Measurements from ENCODE around the gene DDR1. TPM values are rescaled to one million over a fixed set of nuclear protein-coding genes. Genes with fewer than 3 reads are reported as not detected.
A peak's percentile ranks its signal among the peaks of the same experiment; 100 is the strongest.

The DDR1 gene
- total RNA-seq, 4 donors from 2014 or later, result 149 to 322 (median 230) TPM

DNA sequence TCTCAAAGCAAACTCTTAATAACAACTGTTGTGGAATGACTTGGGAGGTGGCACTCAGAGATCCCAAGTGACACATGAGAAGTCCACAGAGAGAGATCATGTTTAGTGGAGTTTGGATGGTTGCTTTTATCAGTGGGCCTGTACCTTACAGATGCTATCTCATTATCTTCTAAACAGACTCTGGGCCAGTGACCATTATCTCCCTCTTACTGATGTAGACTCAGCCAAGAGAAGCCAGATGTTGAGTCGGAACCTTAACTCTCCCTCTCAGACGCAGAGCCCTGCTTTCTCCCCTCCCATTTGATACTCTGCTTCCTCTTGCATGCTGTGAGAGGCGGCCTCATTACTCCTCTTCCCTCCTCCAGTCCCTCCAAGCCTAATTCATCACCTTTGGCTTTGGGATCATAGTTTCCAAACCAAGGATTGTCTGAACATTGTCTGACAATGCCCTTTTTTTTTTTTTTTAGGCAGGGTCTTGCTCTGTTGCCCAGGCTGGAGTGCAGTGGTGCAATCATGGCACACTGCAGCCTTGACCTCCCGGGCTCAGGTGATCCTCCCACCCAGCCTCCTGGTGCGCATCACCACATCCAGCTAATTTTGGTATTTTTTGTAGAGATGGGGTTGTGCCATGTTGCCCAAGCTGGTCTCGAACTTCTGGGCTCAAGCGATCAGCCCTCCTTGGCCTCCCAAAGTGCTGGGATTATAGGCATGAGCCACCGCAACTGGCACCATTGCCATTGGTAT is 4.5 kb upstream of the DDR1 start:
- intact Hi-C loops (cut with DNase I; ENCODE audit: low total_unique reads) (loop anchor here (5.0 to 10.0 kb wide), 2 partner anchors 138 to 205 kb away; partner anchors contain the start of genes DHX16, FLOT1 and IER3), in situ Hi-C loops (cut with MboI; ENCODE audit: low pct_ligation_motif_present in 1 of 4, low pct_unique_long_range_greater_than_20kb in 1 of 4, low sequenced_read_pairs in 3 of 4) (loop anchor here in 3 of 4 donors (5.0 to 25.0 kb wide), 4 partner anchors 53 to 155 kb away; partner anchors contain the start of genes FLOT1 (in 2 of the 3), IER3 (in 2 of the 3) and TUBB (in 1 of the 3))
- no peaks in the 10 kb centered on the region for H3K9me3 ChIP-seq
- H3K27me3 ChIP-seq, result no peaks in the 10 kb centered on the region
- TF ChIP-seq POLR2A (IDR thresholded peaks at IDR 0.05) (no peak), EP300 (IDR thresholded peaks at IDR 0.05; ENCODE audit: low read depth) (no peak), POLR2AphosphoS5 (IDR thresholded peaks at IDR 0.05) (no peak)
- TF ChIP-seq, protein P1, sequence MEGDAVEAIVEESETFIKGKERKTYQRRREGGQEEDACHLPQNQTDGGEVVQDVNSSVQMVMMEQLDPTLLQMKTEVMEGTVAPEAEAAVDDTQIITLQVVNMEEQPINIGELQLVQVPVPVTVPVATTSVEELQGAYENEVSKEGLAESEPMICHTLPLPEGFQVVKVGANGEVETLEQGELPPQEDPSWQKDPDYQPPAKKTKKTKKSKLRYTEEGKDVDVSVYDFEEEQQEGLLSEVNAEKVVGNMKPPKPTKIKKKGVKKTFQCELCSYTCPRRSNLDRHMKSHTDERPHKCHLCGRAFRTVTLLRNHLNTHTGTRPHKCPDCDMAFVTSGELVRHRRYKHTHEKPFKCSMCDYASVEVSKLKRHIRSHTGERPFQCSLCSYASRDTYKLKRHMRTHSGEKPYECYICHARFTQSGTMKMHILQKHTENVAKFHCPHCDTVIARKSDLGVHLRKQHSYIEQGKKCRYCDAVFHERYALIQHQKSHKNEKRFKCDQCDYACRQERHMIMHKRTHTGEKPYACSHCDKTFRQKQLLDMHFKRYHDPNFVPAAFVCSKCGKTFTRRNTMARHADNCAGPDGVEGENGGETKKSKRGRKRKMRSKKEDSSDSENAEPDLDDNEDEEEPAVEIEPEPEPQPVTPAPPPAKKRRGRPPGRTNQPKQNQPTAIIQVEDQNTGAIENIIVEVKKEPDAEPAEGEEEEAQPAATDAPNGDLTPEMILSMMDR (IDR thresholded peaks at IDR 0.05), result no peak
- DNase-seq, result no peak
- H3K36me3 ChIP-seq, result no peaks in the 10 kb centered on the region
- no peak overlapping the region for H3K27ac ChIP-seq
- H3K4me1 ChIP-seq, result peaks cover 17 to 48% (median 24%) of the 10 kb centered on the region in 4 donors
- no peak overlapping the region for H3K4me3 ChIP-seq
- WGBS, 2 donors (ENCODE audit: low coverage in 1 of 2), result 90 to 94% methylated on average over 3 to 8 of the region's 8 CpGs

DNA sequence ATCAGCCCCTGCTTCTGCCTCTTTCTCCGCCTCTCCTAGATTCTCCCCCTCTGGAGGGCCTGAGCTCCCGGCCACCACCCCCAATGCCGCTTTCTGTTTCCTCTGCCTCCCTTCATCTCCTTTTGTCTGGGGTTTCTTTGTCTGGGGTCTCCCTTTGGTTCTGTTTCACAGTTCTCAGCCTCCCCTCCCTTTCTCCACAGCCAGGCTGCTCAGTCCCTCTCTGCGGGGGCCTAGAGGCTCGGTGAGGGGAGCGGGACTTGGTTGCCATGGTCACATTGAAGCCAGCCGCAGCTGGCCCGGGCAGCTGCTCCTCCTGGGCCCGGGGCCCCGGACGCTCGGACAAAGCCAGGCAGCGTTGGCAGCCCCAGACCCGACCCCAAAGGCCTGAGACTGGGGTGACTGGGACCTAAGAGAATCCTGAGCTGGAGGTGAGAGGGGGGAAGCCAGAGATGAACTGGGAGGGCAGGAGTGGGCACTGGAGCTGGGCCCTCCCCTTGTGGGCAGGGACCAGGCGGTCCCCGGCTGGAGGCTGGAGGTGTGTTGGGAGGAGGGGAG is 3.5 kb upstream of the DDR1 start:
- intact Hi-C loops (cut with DNase I; ENCODE audit: low total_unique reads), result loop anchor here (10.0 kb wide), 1 partner anchor 206 kb away; the partner anchor contains the start of gene DHX16
- Histone ChIP-seq H3K4me3 (no peak overlapping the region), H3K4me1 (peaks cover 24 to 52% (median 34%) of the 10 kb centered on the region in 4 donors), H3K27me3 (no peaks in the 10 kb centered on the region), H3K36me3 (no peaks in the 10 kb centered on the region), H3K27ac (no peak overlapping the region), H3K9me3 (no peaks in the 10 kb centered on the region)
- 83% methylated on average over 16 of the region's 16 CpGs; no CpG with 5 or more reads in 1 of the 2 donors for WGBS, 2 donors (ENCODE audit: low coverage in 1 of 2)
- DNase-seq, result no peak
- TF ChIP-seq, protein P1 (IDR thresholded peaks at IDR 0.05), result no peak
- TF ChIP-seq POLR2A (IDR thresholded peaks at IDR 0.05), result no peak
- no peak for TF ChIP-seq POLR2AphosphoS5 (IDR thresholded peaks at IDR 0.05)
- no peak for TF ChIP-seq EP300 (IDR thresholded peaks at IDR 0.05; ENCODE audit: low read depth)
- in situ Hi-C loops (cut with MboI; ENCODE audit: low pct_ligation_motif_present in 1 of 4, low pct_unique_long_range_greater_than_20kb in 1 of 4, low sequenced_read_pairs in 3 of 4), result loop anchor here in 2 of 4 donors (25.0 kb wide), 1 partner anchor 143 kb away; the partner anchor contains the start of genes FLOT1 (in 2 of the 2) and IER3 (in 2 of the 2)

DNA sequence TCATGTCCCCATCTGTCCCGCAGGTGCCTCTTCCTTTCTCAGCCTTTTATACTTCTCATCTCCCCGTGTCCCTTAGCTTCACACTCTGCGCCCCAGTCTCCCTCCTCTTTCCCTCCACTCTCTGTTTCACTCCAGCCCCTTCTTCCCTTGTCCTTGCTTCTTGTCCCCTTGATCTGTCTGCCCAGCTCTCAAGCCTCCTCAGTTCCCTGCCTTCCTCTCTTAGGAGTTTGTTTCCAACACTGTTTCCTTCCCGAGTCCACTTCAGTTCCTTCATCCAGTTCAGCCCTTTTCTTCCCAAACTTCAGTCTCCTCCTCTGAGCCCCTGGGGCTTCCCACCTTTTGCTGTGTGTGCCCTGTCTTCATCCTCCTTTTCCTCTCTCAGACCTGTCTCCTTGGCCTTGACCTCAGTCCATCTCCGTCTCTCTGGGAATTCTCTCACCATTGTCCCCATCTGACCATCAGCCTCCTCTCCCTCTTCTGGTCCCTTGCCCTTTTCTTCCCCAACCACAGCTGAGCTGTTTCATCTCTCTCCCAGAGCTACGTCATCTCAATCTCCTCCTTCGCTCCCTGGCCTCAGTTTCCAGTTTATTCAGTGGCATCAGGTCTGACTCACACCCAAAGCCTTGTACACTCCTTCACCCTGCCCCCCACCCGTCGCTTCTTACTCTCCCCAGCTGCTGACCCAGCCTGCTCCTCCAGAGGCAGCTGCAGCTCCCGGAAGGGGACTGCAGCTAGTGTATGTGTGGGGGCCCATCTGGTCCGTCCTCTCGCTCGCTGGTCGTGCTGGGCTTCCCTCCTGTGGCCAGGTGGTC is 2.7 kb upstream of the DDR1 start:
- Histone ChIP-seq H3K27ac (peak overlapping the region; percentile 89 to 96 (median 94)), H3K27me3 (no peaks in the 10 kb centered on the region), H3K4me3 (no peak overlapping the region), H3K36me3 (no peaks in the 10 kb centered on the region), H3K9me3 (no peaks in the 10 kb centered on the region), H3K4me1 (peaks cover 28 to 52% (median 42%) of the 10 kb centered on the region in 4 donors)
- in situ Hi-C loops (cut with MboI; ENCODE audit: low pct_ligation_motif_present in 1 of 4, low pct_unique_long_range_greater_than_20kb in 1 of 4, low sequenced_read_pairs in 3 of 4) (loop anchor here in 2 of 4 donors (25.0 kb wide), 1 partner anchor 144 kb away; the partner anchor contains the start of genes FLOT1 (in 2 of the 2) and IER3 (in 2 of the 2)), intact Hi-C loops (cut with DNase I; ENCODE audit: low total_unique reads) (loop anchor here (10.0 kb wide), 1 partner anchor 207 kb away; the partner anchor contains the start of gene DHX16)
- DNase-seq, result no peak
- WGBS, 2 donors (ENCODE audit: low coverage in 1 of 2), result 47 to 70% methylated on average over 3 to 14 of the region's 14 CpGs
- TF ChIP-seq POLR2AphosphoS5 (IDR thresholded peaks at IDR 0.05) (no peak), POLR2A (IDR thresholded peaks at IDR 0.05) (no peak), EP300 (IDR thresholded peaks at IDR 0.05; ENCODE audit: low read depth) (no peak)
- TF ChIP-seq, protein P1 (IDR thresholded peaks at IDR 0.05), result no peak
